K562 (cell line): ENCODE results near the gene IL1B. TPM values are rescaled to one million over a fixed set of nuclear protein-coding genes. Genes with fewer than 3 reads are reported as not detected.

Experiments used
- CHD2 ChIP-seq: IDR thresholded peaks from 2 replicates; pipeline ENCODE4 v1.6.1; 2011; ENCODE audit warnings: low read depth, low read length
- DIDO1 ChIP-seq: fragments of 450-650 bp; IDR thresholded peaks from 2 replicates; pipeline ENCODE4 v1.6.1; 2016; ENCODE audit warnings: low read depth, missing biosample characterization, missing genetic modification characterization
- GTF2A2 ChIP-seq: IDR thresholded peaks from 2 replicates; pipeline ENCODE4 v1.6.1; 2016; ENCODE audit warnings: mild to moderate bottlenecking, missing genetic modification characterization, missing compliant biosample characterization
- HMGN3 ChIP-seq: IDR thresholded peaks from 2 replicates; pipeline ENCODE4 v1.6.1; 2011; ENCODE audit warnings: borderline replicate concordance, low read depth, mild to moderate bottlenecking, mixed read lengths, low read length; ENCODE audit not compliant: insufficient read length; ENCODE audit errors: extremely low read depth
- MTA2 ChIP-seq: fragments of 450-650 bp; IDR thresholded peaks from 2 replicates; pipeline ENCODE4 v1.6.1; 2016; ENCODE audit warnings: low read depth
- NFE2 ChIP-seq: IDR thresholded peaks from 2 replicates; pipeline ENCODE4 v1.6.1; 2014; ENCODE audit warnings: antibody characterized with exemption, low read depth
- PHF21A ChIP-seq: fragments of 450-650 bp; IDR thresholded peaks from 2 replicates; pipeline ENCODE4 v1.6.1; 2017; ENCODE audit warnings: low read depth, borderline replicate concordance
- PKNOX1 ChIP-seq: fragments of 450-650 bp; IDR thresholded peaks from 2 replicates; pipeline ENCODE4 v1.6.1; 2016
- TSC22D4 ChIP-seq: fragments of 450-650 bp; IDR thresholded peaks from 2 replicates; pipeline ENCODE4 v1.6.1; 2016; ENCODE audit warnings: missing genetic modification characterization, missing biosample characterization, control low read depth
- XRCC3 ChIP-seq: fragments of 450-650 bp; IDR thresholded peaks from 2 replicates; pipeline ENCODE4 v1.6.1; 2017; ENCODE audit warnings: mild to moderate bottlenecking, moderate library complexity
- ZNF668 ChIP-seq: fragments of 250-450 bp; sonication (Bioruptor Pico); IDR thresholded peaks from 2 replicates; pipeline ENCODE4 v1.8.0; 2022; ENCODE audit warnings: mild to moderate bottlenecking, inconsistent platforms
- ZNF778 ChIP-seq: fragments of 450-650 bp; formaldehyde crosslinking; IDR thresholded peaks from 2 replicates; pipeline ENCODE4 v1.4.0; 2020; ENCODE audit warnings: mild to moderate bottlenecking, moderate library complexity
- ZNF79 ChIP-seq: fragments of 250-450 bp; sonication (Bioruptor Pico); IDR thresholded peaks from 2 replicates; pipeline ENCODE4 v1.4.0; 2020; ENCODE audit warnings: low read depth, mild to moderate bottlenecking, moderate library complexity
- polyA plus RNA-seq, 8 experiments: library from polyadenylated mRNA; depleted of rRNA in 4 of 8; stranded (reverse) in 5 of 8; unstranded in 3 of 8; fragments of >200 nt; fragmentation: Nextera tagmentation in 2 of 8; fragmentation: Illumina TruSeq in 1 of 8; extraction: Ambion mirVana in 2 of 8; extraction: Trizol in 1 of 8; gene quantifications; 2 replicates each; pipeline versions ENCODE4 v1.2.1 to v1.2.3, GENCODE V29; 2011 to 2014; ENCODE audit warnings: inconsistent platforms in 1 of 8, missing spikeins in 1 of 8
- total RNA-seq, 7 experiments: library from RNA; depleted of rRNA in 6 of 7; stranded (reverse); fragments of >200 nt in 6 of 7; fragmentation: Illumina TruSeq in 2 of 7; extraction: Trizol in 2 of 7; gene quantifications; 2 replicates each; pipeline versions ENCODE4 v1.2.1 to v1.2.3, GENCODE V29; 2011 to 2021; ENCODE audit warnings: low replicate concordance in 1 of 7
- TF ChIP-seq, protein P1 (sequence below), 2 experiments: IDR thresholded peaks in 1 of 2; conservative IDR thresholded peaks in 1 of 2; 2 replicates each; pipeline ENCODE4 v1.6.1; 2016; ENCODE audit warnings: low read depth in 2 of 2, mild to moderate bottlenecking in 1 of 2, missing compliant biosample characterization in 1 of 2, missing genetic modification characterization in 1 of 2, moderate library complexity in 1 of 2
- TF ChIP-seq, protein P2 (sequence below): sonication (generic); formaldehyde crosslinking; IDR thresholded peaks from 2 replicates; pipeline ENCODE4 v1.8.1; 2023; ENCODE audit warnings: mild to moderate bottlenecking, missing genetic modification reagents
- TF ChIP-seq, protein P3 (sequence below), 2 experiments: fragments of 450-650 bp; IDR thresholded peaks; 2 replicates each; pipeline ENCODE4 v1.6.1; 2016
- TF ChIP-seq, protein P4 (sequence below): fragments of 450-650 bp; IDR thresholded peaks from 2 replicates; pipeline ENCODE4 v1.6.1; 2017; ENCODE audit warnings: antibody characterized with exemption, mild to moderate bottlenecking

IL1B gene
- total and polyA plus RNA-seq, 9 of the 15 experiments (the other 6 are each of a cell fraction or from before 2014, with no cell fraction given): 0.29 TPM; not detected in 8

- TF ChIP-seq, protein P1, sequence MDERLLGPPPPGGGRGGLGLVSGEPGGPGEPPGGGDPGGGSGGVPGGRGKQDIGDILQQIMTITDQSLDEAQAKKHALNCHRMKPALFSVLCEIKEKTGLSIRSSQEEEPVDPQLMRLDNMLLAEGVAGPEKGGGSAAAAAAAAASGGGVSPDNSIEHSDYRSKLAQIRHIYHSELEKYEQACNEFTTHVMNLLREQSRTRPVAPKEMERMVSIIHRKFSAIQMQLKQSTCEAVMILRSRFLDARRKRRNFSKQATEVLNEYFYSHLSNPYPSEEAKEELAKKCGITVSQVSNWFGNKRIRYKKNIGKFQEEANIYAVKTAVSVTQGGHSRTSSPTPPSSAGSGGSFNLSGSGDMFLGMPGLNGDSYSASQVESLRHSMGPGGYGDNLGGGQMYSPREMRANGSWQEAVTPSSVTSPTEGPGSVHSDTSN (CRISPR knock-in tag; IDR thresholded peaks at IDR 0.05; ENCODE audit: low read depth): no peak
- TF ChIP-seq, protein P1 (tag; conservative IDR thresholded peaks at IDR 0.05; ENCODE audit: low read depth): no peak
- TF ChIP-seq ZNF778 (CRISPR knock-in tag) (no peak), MTA2 (no peak), ZNF79 (no peak), CHD2 (no peak), DIDO1 (0 out of 2 replicates have a peak, but pooled peaks have one; percentile 19), NFE2 (no peak), TSC22D4 (tag) (no peak), XRCC3 (no peak), GTF2A2 (tag) (peak; percentile 87), PKNOX1 (no peak), ZNF668 (CRISPR knock-in tag) (no peak; the same call in 1 of the 2 replicates), PHF21A (no peak), HMGN3 (no peak)
- TF ChIP-seq, protein P2, sequence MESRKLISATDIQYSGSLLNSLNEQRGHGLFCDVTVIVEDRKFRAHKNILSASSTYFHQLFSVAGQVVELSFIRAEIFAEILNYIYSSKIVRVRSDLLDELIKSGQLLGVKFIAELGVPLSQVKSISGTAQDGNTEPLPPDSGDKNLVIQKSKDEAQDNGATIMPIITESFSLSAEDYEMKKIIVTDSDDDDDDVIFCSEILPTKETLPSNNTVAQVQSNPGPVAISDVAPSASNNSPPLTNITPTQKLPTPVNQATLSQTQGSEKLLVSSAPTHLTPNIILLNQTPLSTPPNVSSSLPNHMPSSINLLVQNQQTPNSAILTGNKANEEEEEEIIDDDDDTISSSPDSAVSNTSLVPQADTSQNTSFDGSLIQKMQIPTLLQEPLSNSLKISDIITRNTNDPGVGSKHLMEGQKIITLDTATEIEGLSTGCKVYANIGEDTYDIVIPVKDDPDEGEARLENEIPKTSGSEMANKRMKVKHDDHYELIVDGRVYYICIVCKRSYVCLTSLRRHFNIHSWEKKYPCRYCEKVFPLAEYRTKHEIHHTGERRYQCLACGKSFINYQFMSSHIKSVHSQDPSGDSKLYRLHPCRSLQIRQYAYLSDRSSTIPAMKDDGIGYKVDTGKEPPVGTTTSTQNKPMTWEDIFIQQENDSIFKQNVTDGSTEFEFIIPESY (CRISPR knock-in tag): no peak
- TF ChIP-seq, protein P3, sequence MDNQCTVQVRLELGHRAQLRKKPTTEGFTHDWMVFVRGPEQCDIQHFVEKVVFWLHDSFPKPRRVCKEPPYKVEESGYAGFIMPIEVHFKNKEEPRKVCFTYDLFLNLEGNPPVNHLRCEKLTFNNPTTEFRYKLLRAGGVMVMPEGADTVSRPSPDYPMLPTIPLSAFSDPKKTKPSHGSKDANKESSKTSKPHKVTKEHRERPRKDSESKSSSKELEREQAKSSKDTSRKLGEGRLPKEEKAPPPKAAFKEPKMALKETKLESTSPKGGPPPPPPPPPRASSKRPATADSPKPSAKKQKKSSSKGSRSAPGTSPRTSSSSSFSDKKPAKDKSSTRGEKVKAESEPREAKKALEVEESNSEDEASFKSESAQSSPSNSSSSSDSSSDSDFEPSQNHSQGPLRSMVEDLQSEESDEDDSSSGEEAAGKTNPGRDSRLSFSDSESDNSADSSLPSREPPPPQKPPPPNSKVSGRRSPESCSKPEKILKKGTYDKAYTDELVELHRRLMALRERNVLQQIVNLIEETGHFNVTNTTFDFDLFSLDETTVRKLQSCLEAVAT (IDR thresholded peaks at IDR 0.05): no peak
- TF ChIP-seq, protein P4, sequence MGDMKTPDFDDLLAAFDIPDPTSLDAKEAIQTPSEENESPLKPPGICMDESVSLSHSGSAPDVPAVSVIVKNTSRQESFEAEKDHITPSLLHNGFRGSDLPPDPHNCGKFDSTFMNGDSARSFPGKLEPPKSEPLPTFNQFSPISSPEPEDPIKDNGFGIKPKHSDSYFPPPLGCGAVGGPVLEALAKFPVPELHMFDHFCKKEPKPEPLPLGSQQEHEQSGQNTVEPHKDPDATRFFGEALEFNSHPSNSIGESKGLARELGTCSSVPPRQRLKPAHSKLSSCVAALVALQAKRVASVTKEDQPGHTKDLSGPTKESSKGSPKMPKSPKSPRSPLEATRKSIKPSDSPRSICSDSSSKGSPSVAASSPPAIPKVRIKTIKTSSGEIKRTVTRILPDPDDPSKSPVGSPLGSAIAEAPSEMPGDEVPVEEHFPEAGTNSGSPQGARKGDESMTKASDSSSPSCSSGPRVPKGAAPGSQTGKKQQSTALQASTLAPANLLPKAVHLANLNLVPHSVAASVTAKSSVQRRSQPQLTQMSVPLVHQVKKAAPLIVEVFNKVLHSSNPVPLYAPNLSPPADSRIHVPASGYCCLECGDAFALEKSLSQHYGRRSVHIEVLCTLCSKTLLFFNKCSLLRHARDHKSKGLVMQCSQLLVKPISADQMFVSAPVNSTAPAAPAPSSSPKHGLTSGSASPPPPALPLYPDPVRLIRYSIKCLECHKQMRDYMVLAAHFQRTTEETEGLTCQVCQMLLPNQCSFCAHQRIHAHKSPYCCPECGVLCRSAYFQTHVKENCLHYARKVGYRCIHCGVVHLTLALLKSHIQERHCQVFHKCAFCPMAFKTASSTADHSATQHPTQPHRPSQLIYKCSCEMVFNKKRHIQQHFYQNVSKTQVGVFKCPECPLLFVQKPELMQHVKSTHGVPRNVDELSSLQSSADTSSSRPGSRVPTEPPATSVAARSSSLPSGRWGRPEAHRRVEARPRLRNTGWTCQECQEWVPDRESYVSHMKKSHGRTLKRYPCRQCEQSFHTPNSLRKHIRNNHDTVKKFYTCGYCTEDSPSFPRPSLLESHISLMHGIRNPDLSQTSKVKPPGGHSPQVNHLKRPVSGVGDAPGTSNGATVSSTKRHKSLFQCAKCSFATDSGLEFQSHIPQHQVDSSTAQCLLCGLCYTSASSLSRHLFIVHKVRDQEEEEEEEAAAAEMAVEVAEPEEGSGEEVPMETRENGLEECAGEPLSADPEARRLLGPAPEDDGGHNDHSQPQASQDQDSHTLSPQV: no peak
These were observed 43.1 kb downstream of the IL1B start (continued) for GRCh38 chr2:112793449-112793978.
